Activated CD4-positive, alpha-beta T cell treated with anti-CD3 and anti-CD28 coated beads, Interleukin-2, Interleukin-4, amounts not matched to agents 100 ng/mL and 50 ng/mL, durations not matched to agents 16 hours and 8 hours (primary cell): ENCODE measurements around the gene PSMA6.
"Not testable (repeated sequence)": the region's sequence is repeated elsewhere in the genome, so short reads cannot be mapped to it uniquely, and the experiment has no call there.

ENCODE experiments used
- DNase-seq: peaks from one replicate; pipeline ENCODE4 v3.0.0-alpha.2; 2020; ENCODE audit warnings: low spot score

The PSMA6 gene

GRCh38 chr14:35292051-35292769, at the start of gene PSMA6:
TSS of gene PSMA6 (plus strand) at chr14:35292382. CDS start at chr14:35292477, 95 bp downstream.
- DNase-seq, result peak; percentile 100

- DNase-seq, result no peak
These were observed 49.4 kb upstream of the PSMA6 start for GRCh38 chr14:35242599-35243311.

GRCh38 chr14:35243956-35244355, 48.2 kb upstream of the PSMA6 start:
- DNase-seq, result no peak

- no peak for DNase-seq
These were observed 47.6 kb upstream of the PSMA6 start for GRCh38 chr14:35244542-35244941.

DNA sequence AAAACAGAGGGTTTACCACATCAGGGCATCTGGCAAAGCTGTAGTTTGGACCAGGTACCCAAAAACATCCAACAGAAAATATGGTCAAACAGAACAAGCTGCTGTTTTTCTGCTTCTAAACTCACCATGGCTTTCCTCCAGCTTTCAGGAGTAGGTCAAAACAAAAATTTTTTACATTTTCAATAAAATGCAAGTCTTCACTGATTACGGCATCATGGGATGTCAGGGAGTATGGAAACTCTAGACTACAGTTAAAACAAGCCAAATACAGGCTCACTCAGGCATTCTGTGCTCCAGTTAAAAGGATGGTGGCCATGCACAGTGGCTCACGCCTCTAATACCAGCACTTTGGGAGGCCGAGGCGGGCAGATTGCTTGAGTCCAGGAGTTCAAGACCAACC, 47.1 kb upstream of the PSMA6 start:
- DNase-seq, result no peak

GRCh38 chr14:35247777-35248475, 44.3 kb upstream of the PSMA6 start:
- DNase-seq, result no peak

DNA sequence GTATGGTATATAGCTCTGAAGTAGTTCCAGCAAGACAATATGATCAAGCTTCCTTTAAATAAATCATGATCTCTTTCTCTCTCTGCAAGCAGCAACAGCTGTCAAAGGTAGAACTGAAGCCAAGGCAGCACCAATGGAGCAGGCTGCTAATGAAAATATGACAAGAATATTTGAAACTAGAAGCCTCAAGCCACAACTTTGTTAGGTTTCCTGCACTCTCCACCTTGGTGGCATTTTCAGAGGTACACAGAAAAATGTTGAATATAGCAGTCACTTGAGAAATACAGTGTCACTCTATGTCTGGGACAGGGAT, 43.8 kb upstream of the PSMA6 start:
- DNase-seq, result no peak

GRCh38 chr14:35250319-35250718, 41.9 kb upstream of the PSMA6 start:
- DNase-seq, result no peak

- DNase-seq, result no peak
These were observed 39.7 kb upstream of the PSMA6 start for GRCh38 chr14:35252451-35252868.

DNA sequence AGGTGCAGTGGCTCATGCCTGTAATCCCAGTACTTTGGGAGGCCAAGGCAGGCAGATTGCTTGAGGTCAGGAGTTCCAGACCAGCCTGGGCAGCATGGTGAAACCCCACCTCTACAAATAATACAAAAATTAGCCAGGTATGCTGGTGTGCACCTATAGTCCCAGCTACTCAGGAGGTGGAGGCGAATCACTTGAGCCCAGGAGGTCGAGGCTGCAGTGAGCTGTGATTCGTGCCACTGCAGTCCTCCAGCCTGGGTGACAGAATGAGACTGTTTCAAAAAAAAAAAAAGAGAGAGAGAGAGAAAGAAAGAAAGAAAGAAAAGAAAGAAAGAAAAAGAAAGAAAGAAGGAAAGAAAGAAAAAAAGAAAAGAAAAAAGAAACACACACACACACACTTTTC, 39.1 kb upstream of the PSMA6 start:
- DNase-seq, result not testable (repeated sequence)

DNA sequence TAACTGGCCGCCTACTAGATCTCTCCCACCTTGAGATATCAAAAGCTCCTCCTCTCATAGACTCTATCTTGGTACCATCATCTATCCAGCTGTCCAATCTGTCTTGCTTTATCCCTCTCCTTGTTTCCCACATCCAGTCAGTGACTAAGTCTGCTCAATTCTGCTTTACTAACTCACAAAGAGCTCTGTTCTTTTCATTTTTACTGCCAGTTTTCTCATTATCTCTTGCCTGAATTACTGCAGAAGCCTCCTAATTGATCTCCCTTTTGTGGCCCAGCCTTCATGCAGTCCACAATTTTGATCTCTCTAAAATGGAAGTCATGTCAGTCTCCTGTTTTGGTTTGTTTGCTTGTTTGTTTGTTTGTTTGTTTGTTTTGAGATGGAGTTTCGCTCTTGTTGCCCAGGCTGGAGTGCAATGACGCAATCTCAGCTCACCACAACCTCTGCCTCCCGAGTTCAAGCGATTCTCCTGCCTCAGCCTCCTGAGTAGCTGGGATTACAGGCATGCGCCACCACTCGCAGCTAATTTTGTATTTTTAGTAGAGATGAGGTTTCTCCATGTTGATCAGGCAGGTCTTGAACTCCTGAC, 38.1 kb upstream of the PSMA6 start:
- not testable (repeated sequence) for DNase-seq

- DNase-seq, result peak; percentile 35
These were observed 37.4 kb upstream of the PSMA6 start for GRCh38 chr14:35254736-35255135.

GRCh38 chr14:35255711-35256110, 36.5 kb upstream of the PSMA6 start:
- no peak for DNase-seq

DNA sequence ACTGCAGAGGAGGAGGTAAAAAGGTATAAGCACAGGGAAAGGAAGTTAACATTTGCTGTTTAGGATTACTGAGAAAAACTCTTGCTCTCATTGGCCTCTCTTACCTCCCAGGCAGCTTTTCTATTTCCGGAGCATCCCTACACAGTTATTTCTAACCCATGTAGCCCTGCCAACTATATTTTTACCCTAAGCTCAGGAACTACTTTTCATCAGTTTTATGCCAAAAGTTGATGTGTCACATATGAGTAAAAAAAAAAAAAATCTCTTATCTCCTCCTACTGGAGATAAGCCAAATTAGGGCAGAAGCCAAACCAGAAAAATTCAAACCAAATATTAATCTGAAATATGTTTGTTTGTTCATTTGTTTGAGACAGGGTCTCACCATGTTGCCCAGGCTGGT, 34.4 kb upstream of the PSMA6 start:
- DNase-seq, result no peak

GRCh38 chr14:35258420-35258819, 33.8 kb upstream of the PSMA6 start:
- no peak for DNase-seq

DNA sequence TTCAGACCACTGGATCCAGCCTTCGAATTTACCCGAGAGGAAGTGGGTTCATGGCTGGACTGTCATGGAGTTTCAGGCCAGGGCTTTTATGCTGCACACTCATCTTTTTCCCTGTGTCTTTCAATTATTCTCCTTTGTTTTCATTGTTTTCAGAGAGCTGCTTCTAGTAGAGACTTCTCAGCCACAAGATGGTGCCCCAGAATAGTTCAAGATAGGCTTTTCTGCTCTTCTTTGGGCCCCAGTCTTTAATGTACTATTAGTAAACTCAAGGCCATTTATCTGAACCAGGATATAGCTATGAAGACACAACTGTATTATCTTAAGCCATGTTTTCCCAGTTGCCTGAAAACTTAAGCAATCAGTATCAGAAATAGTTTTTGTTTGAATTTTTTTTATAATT, 30.4 kb upstream of the PSMA6 start:
- no peak for DNase-seq

DNA sequence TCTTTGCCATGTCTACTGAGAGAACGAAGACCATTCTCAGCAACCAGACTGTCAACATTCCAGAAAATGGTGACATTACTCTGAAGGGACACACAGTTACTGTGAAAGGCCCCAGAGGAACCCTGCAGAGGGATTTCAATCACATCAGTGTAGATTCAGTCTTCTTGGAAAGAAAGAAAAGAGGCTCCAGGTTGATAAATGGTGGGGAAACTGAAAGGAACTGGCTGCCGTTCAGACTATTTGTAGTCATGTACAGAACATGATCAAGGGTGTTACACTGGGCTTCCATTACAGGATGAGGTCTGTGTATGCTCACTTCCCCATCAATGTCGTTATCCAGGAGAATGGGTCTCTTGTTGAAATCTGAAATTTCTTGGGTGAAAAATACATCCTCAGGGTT, 29.7 kb upstream of the PSMA6 start:
- DNase-seq, result no peak

DNA sequence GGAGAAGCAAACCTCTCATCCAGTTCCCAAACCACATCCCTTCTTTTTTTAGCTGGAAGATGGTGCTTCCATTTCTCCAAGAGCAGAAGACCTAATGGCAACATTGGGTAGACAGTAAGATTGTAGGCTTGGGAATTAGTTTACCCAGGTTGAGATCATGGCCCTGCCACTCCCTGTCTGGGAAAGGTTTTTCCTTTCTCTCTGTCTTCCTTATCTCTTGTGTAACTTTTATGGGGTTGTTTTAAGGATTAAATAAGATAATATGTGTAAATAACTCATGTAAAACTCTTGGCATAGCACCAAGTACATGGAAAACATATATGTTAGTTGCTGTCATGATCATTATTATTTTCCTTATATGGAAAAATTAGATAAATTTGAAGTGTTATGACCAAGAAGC, 23.2 kb upstream of the PSMA6 start:
- DNase-seq, result no peak

GRCh38 chr14:35274805-35275204, 17.4 kb upstream of the PSMA6 start:
- DNase-seq, result no peak

DNA sequence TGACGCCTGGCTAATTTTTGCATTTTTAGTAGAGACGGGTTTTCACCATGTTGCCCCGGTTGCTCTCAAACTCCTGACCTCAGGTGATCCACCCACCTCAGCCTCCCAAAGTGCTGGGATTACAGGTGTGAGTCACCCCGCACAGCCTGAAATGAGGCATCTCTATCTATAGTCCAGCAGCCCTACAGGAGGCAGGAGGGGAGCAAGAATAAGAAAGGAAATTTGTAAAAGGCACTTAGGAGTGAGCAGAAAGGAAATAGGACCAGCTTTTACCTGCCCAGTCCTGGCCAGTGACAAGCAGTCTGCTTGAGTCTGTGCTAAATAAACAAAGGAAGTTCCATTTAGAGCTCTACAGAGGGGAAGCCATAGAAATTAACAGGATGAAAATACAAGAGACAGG, 15.0 kb upstream of the PSMA6 start:
- no peak for DNase-seq

DNA sequence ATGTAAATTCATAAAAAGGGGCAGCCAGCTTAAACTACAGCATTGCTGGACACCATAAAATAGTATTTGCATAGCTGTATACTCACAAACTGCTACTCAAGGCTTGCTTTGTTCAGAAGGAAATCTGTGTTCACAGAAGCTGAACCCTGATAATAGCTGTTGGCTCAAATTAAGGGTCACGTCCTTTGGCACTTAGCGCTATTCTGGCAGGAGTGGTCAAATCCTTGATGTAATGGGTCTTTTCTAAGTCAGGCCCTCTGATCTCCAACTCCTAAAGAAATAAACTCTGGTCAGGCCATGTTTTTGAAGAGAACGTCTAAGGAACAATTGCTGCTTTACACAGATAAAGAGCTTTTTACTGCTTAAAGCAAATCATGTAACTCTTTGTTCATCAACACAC, 12.8 kb upstream of the PSMA6 start:
- no peak for DNase-seq

- DNase-seq, result no peak
These were observed 10.8 kb upstream of the PSMA6 start for GRCh38 chr14:35281341-35281740.

DNA sequence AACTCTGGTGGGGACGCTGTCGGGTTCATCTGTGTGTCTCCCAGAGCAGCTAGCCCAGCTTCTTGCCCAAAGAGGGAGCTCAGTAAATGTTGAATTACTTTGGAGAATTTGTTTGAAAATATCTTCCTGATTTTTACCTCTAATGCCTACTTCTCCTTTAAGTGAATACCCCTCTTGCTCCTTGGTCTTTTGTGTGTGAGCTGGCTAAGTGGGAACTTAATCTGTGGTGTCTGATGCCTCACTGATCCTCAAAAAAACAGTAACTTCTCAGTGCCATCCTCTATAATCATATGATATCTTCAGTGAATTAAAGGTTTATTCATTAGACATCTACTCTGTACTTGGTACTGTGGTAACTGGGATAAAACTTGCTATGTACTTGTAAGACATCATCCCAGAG, 7.7 kb upstream of the PSMA6 start:
- no peak for DNase-seq
